SIG-M5 (cell line): ENCODE results near the gene DLGAP4.

ENCODE experiments used
- DNase-seq: peaks from one replicate; lab custom pipeline; 2025; lab: John Stamatoyannopoulos, UW

DLGAP4 gene, protein sequence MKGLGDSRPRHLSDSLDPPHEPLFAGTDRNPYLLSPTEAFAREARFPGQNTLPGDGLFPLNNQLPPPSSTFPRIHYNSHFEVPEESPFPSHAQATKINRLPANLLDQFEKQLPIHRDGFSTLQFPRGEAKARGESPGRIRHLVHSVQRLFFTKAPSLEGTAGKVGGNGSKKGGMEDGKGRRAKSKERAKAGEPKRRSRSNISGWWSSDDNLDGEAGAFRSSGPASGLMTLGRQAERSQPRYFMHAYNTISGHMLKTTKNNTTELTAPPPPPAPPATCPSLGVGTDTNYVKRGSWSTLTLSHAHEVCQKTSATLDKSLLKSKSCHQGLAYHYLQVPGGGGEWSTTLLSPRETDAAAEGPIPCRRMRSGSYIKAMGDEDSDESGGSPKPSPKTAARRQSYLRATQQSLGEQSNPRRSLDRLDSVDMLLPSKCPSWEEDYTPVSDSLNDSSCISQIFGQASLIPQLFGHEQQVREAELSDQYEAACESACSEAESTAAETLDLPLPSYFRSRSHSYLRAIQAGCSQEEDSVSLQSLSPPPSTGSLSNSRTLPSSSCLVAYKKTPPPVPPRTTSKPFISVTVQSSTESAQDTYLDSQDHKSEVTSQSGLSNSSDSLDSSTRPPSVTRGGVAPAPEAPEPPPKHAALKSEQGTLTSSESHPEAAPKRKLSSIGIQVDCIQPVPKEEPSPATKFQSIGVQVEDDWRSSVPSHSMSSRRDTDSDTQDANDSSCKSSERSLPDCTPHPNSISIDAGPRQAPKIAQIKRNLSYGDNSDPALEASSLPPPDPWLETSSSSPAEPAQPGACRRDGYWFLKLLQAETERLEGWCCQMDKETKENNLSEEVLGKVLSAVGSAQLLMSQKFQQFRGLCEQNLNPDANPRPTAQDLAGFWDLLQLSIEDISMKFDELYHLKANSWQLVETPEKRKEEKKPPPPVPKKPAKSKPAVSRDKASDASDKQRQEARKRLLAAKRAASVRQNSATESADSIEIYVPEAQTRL

DNA sequence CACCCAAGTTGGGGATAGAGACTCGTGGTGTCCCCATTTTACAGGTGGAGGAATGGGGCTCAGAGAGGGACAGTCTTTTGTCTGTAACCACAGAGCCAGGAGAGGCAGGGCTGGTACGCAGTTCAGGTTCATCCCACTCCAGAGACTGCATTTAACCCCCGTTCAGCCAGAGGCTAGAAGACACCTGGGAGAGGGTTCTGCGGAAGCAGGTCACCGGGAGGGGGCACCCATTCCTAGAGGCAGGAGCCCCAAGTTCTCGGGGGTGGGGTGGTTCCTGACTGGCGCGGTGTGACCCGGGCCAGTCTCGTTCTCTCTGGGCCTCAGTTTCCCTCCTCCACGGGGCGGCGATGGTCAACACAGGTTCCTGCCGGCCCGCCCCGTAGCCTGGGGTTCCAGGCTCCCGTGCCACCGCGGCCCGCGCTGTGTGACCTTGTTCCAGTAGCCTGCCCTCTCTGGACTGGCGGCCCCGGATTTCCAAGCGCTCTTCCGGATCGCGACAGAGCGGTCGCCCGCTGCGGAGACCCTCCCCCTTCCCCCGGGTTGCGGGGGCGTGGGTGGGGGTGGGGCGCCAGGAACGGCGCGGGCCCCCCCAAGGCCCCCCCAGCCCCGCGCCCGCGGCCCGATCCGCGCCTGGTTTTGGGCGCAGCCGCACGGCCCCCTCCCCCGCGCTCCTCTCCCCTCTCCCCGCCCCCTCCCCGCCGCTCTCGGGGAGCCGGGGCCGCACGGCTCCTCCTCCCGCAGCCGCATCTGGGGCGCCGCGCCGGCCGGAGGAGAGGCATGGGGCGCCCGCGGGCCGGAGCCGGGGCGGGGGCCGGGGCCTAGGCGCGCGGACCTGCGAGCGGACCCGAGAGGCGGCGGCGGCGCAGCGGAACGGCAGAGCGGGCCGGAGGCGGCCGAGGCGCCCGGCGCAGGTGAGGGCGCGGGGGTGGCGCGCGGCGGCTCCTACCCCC lies at the start of gene DLGAP4:
Gene DLGAP4, plus strand, starts transcription at position 738 of the 950 bp plus-strand sequence. CDS start 125,379 bp downstream, outside the sequence.
- DNase-seq = no peak

DNA sequence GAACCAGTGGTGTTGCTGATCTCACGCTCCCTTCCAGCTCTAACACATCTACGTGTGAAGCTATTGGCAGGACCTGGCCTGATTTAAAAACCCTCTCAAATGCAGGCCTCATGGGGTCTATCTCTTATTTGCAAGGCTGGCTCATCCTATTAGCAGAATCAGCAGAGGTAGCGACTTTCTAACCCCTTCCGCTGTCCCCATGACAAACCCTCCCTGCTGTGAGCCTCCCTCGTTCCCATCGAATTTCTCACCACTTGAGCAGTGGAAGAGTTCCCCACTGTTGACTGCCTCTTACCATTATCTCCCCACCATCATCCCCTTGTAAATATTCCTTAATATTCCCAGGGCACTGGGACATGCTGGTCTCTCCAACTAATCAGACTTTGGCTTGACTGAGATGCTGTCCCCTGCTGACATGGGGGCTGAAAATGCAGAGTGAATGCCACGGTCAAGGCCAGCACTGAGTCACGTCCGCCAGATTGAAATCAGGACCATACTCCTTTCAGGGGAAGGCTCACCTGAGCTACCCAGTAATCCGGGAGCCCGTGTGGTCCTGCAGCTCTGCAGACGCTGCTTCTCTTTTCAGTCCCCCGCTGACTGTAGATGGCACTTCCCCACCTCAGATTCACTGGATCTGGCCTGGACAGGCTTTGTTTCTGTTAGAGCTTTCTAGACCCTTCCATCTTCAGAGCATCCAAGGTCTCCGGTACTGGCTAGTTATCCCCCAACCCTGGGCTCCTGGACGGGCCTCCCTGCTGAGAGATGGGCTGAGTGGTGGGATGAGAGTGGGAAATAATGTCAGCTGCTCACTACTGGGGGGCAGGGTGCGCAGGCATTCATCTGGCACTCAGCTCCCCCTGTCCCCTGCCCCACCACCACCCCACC lies 46.7 kb upstream of the DLGAP4 start:
- DNase-seq = no peak

DNA sequence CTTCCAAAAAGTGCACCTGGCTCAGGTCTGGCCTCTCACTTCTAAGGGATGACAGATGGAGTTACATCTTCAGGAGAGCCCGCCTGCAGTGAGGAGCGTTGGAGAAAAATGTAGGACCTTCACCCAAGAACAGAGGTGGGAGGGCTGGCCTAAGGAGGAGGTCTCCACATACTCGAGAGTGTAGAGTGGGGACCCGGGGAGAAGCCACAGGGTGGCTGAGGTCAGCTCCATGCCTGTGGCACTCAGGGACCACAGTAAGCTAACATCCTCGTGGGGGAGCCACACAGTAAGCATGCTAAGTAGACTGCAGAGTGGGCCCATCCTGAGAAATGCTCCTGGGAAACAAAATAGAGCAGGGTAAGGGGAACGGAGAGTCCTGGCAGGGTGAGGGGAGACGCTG lies 45.8 kb upstream of the DLGAP4 start:
- DNase-seq = no peak

DNA sequence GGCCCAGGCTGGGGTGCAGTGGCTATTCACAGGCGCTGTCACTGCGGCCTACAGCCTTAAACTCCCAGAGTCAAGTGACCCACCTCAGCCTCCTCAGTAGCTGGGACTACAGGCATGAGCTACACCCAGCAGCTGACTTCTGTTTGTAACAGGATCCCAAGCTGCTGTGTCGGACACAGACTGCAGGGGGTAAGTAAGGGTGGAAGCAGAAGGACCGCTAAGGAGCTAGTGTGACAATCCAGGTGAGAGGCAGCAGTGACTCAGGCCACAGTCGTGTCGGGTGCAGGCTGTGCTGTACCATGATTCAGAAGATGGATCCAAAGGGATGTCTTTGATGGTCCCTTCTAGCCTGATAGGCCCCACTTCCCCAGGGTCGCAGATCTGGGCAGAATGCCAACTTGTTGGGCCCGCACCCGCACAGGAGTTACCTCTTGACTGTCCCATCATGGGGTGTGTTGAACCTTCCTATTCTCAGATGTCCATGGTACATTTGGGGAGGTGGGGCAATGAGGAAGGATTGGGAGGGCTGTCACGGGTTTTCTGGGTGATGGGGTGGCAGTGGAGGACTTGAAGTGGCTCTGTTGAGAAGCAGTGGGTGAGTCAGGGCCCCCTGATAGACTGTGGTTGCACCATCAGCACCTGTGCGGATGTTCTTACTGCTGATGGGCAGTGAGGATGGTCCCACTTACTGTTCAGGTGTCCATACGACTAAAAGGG lies 44.6 kb upstream of the DLGAP4 start:
- DNase-seq = no peak

DNA sequence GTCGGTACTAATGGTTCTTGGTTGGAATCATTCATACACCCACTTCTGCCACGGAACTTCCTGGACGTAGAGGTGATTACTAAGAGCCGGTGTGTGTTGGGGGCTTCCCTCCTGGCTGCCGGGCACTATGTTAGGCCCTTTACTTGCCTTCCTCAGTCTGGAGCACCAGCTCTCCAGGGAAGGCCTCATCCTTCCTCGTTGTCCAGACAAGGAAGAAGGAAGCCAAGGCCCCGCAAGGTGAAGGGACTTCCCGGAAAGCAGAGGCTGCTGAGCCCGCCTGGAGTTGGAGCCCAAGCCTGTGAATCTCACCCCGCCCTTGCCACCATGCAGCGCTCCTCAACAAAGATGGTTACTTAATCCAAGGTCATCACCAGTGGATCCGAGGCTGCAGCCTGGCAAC lies 43.7 kb upstream of the DLGAP4 start:
- DNase-seq = no peak

DNA sequence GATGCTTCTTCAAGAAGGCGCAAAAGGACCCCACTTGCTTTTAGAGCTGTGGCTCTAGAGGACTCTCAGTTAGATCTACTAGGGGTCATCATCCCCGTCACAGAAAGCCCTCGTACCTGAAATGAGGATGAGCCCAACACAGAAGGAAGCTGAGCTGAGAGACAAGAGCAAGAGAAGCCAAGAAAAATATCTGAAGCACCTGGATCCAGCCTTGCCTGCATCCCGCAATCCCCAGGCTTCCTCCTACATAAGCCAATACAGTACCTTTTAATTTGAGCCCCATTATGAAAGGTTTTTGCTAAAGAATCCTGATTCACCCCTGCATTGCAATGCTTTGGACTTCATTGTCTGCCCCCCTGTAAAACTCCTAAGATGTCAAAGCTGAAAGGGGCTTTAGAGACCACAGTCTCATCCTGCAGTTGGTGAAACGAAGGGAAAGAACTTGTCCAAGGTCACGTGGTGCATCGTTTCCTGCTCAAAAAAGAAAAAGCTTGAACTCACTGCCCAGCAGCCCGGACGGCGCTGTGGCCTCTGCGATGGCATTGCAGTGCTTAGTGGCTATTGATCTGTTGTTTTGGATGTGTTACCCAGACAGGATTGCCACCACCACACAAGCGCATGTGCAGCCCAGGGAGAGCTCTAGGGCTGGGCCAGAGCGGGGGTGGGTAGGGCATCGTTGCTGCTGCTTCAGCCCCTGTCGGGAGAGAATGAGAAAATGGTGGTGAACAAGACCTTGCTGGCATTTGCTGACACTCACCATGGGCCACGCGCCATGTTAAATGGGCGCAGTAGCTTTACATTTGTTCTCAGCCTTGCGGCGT lies 41.5 kb upstream of the DLGAP4 start:
- DNase-seq = no peak

DNA sequence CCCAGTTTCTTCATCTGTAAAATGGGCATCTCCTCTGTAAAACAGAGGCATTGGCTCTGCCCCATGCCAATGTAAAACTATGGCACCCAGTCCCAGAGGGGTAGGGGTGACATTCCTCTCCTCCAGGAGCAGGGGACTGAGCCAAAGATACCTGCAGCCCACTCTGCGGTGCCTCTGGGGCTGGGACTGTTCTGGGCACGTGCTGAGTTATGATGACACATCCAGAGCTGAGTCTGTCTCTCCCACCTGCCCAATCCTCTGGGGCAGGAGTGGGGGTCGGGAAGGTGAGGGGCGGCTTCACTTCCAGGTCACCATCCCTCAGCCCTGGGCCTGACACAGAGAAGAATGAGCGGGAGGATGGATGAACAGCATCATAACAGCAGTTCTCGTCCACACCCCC lies 40.0 kb upstream of the DLGAP4 start:
- no peak for DNase-seq

DNA sequence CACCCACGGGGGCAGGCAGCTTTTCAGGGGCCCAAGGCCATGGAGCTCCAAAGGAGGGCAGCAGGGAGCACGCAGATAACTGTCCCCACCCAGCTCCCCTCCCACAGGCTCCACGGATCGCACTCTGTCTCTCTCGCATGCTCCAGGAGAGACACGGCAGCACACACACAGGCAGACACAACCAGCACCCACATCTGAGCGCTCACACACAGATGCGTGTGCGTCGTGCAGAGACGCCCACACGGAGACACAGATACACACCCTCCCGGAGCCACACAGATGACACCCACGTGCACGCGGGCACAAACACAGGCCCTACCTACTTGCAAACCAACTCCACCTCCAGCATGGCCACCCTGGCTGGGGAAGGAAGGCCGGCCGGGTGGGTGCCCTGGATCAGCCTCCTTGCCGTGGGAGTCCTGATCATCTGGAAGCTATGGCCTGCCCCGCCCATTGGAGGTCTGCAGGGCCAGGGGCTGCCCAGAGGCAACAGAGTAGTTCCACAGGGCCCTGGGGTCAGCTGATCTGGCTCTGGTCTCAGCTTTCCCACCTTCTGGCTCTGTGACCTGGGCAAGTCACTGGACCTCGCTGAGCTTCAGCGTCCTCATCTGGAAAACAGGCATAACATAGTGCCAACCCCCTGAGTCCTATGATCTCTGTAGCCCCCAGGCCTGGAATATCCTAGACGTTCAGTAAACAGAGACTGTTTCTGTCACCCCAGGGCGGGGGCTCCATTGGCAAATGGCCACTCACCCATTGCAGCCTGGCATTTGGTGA lies 38.3 kb upstream of the DLGAP4 start:
- DNase-seq = no peak

DNA sequence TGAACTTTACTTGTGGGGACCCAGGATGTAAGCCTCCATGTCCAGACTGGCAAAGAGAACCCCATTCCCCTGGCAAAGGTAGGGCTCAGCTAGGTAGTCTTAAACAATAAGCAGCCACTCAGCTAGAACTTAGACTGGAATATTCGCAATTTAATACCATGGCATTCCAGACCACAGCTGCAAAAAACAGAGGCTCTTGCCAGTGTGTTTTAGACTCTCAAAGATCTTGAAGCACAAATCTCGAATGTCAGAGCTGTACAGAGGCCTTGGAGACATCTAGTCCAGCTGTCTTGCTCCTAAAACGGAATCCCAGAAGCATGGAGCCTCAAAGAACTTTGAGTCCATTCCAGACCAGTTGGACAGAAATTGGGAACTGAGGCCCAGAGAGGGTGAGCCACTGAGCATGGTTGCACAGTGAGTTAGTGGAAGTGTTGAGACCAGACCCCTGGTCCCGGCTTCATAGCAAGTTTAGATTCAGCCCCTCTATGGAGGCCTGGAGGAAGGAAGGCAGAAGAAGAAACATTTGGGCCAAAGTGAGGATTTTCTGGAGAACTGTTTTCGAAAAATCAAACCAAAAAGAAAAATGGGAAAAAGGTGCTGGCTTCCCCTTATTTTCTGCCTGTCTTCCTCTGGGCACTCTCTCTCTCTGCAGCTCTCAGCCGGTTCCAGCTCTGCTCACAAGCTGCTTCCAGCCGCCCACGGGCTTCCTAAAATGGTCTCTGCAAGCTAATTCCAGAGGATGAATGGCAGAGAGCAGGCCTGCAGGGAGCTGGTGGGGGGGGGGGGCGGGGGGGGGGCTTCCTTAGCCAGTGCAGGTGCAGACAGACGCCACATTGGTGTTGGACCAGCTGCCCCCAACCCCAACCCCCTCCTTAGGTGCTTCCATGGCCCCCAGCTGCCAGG lies 37.4 kb upstream of the DLGAP4 start:
- no peak for DNase-seq

DNA sequence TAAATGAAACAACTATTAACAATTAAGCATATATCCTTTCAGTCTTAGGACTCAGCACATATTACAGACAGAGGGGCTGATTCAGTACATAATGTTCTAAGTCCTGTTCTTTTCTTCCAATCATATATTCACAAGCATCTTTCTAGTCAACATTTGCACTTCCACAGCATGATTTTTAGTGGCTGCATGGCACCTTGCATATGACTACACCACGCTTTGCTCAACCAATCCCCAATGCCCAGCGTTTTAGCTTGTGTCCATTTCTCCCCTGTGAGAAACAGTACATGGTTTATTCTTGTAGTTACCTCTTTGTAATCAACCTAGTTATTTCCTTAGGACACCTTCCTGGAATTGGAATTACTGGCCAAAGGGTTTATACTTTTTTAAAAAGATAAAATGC lies 36.6 kb upstream of the DLGAP4 start:
- DNase-seq = no peak

DNA sequence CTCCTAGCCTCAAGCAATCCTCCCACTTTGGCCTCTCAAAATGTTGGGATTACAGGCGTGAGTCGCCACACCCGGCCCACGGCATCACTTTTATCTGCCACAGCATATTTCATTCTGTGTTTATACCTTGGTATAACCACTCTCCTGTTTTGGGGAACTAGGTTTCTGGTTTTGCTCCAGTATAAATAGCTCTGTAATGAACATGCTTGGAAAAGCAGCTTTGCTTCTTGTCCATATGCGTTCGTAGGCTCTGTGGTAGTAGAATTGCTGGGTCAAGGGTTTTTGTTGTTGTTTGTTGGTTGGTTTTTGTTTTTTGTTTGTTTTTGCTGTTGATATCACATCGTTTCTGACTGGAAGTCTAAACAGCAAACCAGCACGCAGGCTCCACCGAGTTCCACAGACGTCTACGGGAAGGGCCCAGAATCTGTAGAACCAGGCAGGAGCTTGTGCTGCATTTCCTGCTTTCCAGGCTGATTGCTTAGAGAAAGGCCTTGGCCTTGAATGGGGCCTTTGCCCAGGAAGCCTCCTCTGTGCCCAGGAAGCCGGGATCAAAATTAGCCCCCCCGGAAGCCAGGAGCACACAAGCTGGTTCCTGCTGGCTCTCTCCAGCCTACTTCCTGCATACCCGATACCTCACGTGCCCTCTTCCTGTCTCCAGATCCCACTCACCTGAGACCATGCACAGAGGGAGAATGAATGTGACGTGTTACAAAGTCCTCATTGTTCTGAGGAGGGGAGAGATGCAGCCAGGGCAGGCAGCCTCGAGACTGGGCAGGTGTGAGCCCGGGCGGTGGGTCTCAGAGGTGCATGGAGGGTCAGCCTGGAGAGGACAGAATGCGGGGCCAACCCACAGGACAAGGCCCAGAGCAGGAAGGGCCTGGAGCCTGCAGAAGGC lies 35.1 kb upstream of the DLGAP4 start:
- DNase-seq = no peak

DNA sequence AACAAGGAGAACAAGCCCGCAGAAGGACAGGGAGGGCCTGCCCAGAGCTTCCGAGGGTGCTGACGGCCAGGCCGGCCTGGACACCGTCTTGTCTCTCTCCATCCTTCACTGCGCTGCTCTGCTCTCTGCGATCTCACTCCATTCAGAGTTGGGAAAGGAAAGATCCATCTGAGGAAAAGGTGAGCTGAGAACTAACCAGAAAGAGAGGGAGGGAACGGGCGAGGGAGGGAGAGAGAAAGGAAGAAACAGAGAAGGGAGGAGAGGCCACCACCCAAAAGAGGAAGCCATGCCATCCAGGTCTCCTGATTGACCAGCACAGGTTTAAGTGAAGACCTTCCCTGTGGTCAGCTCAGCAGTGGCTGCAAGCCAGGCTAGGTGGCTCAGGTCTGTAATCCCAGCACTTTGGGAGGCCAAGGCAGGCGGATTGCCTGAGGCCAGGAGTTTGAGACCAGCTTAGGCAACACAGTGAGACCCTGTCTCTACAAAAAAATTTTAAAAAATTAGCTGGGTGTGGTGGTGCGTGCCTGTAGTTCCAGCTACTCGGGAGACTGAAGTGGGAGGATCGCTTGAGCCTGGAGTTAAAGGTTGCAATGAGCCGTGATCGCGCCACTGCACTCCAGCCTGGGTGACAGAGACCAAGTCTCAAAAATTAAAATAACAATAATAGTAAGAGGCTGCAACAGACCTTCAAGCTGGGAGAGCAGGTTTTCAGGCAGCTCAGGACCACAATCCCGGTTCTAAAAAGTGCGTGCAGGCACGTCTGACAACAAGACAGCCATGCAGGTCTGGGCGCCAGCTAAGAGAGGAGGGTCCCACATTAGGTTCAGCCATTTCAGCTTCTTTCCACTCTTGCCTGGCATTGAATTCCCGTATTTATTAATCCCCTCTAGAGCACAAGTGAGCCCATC lies 34.2 kb upstream of the DLGAP4 start:
- no peak for DNase-seq

DNA sequence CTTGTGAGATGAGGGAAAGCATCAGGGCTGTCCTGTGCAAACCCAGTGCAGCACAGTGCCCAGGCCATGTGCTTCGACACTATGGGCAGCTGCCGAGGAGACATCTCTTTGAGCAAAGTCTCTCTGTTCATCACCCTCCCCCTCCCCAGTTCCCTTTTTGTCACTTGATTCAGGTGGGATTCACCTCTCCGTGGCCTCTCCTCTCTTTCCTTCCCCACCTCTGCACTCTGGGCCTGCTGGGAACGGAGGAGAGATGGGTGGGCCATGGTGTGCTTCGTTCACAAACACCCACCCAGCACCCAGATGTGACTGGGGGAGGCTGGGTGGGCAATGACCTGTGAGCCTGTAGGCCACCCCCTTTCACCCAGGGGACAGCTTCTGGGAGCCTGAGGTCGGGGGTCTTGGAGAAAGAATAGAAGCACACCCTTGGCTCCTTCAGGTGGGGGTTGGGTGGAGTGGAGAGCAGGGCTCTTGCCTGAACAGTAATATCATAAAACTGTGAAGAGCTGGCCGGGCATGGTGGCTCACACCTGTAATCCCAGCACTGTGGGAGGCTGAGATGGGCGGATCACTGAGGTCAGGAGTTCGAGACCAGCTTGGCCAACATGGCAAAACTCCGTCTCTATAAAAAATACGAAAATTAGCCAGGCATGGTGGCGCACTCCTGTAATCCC lies 33.5 kb upstream of the DLGAP4 start:
- DNase-seq = no peak

DNA sequence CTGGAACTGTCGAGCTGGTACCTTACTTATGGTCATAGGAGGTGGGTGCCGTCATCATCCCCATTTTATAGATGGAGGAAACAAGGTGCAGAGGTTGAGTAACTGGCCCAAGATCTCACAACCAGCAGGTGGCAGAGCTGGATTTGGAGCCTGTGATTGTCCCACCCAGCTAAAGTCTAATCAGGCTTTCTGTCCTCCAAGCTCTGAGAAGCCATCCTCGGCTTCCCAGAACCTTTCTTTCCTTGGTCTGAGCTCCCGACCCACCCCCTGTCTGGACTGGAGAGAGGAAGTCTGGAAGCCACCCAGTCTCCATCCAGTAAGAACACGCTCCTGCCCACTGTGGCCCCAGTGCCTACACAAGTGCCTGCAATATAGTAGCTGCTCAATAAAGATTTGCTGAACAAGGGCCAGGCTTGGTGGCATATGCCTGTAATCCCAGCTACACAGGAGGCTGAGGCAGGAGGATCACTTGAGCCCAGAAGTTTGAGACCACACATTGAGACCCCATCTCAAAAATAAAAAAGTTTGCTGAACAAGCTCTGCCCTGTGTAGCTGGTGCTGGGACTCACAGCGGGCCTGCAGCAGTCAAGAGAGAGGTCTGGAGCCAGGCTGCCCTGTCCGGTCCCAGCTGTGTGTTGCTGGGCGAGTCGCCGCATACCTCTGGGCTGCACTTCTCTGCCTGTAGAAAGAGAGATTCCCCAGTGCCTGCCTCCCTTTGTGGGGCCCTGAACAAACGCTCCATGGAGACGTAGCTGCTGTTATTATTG lies 32.5 kb upstream of the DLGAP4 start:
- DNase-seq = no peak
